GM12874 (cell line): ENCODE data around the gene F11R.

Experiments
- CTCF ChIP-seq: IDR thresholded peaks from 2 replicates; pipeline ENCODE4 v1.5.1; 2011; ENCODE audit warnings: low read depth, mild to moderate bottlenecking, control low read depth, low read length, moderate library complexity; ENCODE audit not compliant: insufficient read depth

Gene F11R

GRCh38 chr1:160953030-160953429 is 67.9 kb downstream of the F11R start:
- TF ChIP-seq CTCF: no peak

GRCh38 chr1:160952129-160952510 is 68.8 kb downstream of the F11R start:
- no peak for TF ChIP-seq CTCF

GRCh38 chr1:160951443-160952128 is 69.4 kb downstream of the F11R start:
- peak; percentile 82 for TF ChIP-seq CTCF

- TF ChIP-seq CTCF: no peak
Measured at GRCh38 chr1:160950657-160951056, 70.3 kb downstream of the F11R start.

GRCh38 chr1:160949881-160950280 is 71.1 kb downstream of the F11R start:
- no peak for TF ChIP-seq CTCF
